ENCODE data around the gene S100PBP.
A peak's percentile ranks its signal among the peaks of the same experiment; 100 is the strongest.

Gene S100PBP

GRCh38 chr1:32865639-32866405 is 48.4 kb downstream of the S100PBP start:
- Histone ChIP-seq H3K4me3 (ENCODE audit: low read depth, low read length) (no peak overlapping the region), H3K27ac (ENCODE audit: low read depth, low read length) (no peak overlapping the region), H3K27me3 (ENCODE audit: control insufficient read depth, insufficient read depth, low read length) (peaks cover 13% of the 10 kb centered on the region), H3K36me3 (ENCODE audit: control insufficient read depth, insufficient read depth, low read length) (peaks cover 28% of the 10 kb centered on the region), H3K9ac (ENCODE audit: low read length) (no peak overlapping the region), H3K4me1 (ENCODE audit: control insufficient read depth, insufficient read depth, low read length) (peaks cover 8% of the 10 kb centered on the region), H3K9me3 (ENCODE audit: control insufficient read depth, insufficient read depth, low read depth, low read length) (no peaks in the 10 kb centered on the region)

DNA sequence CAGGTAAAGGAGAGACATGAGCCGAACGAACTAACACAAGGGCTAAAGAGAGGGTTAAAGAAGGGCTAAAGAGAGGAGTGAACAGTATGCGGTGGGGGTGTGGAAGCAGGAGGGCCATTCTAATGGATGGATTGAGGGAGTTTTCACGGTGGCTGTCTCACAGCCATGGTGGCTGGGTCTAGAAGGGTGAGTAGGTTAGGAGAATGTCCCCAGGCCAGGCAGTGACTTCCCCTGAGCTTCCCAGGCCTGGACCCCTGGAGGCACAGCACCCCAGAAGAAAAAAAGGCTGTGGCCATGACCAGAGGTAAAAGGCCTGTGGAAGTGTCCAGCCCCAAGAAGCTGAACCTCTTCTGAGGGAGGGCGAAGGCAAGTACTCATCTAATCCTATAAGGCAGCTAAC is 49.7 kb downstream of the S100PBP start:
- peaks cover 21% of the 10 kb centered on the region for H3K36me3 ChIP-seq (ENCODE audit: control insufficient read depth, insufficient read depth, low read length)
- H3K9ac ChIP-seq (ENCODE audit: low read length) = no peak overlapping the region
- no peaks in the 10 kb centered on the region for H3K9me3 ChIP-seq (ENCODE audit: control insufficient read depth, insufficient read depth, low read depth, low read length)
- no peak overlapping the region for H3K4me3 ChIP-seq (ENCODE audit: low read depth, low read length)
- H3K27ac ChIP-seq (ENCODE audit: low read depth, low read length) = no peak overlapping the region
- H3K27me3 ChIP-seq (ENCODE audit: control insufficient read depth, insufficient read depth, low read length) = peaks cover 26% of the 10 kb centered on the region
- peaks cover 20% of the 10 kb centered on the region for H3K4me1 ChIP-seq (ENCODE audit: control insufficient read depth, insufficient read depth, low read length)

DNA sequence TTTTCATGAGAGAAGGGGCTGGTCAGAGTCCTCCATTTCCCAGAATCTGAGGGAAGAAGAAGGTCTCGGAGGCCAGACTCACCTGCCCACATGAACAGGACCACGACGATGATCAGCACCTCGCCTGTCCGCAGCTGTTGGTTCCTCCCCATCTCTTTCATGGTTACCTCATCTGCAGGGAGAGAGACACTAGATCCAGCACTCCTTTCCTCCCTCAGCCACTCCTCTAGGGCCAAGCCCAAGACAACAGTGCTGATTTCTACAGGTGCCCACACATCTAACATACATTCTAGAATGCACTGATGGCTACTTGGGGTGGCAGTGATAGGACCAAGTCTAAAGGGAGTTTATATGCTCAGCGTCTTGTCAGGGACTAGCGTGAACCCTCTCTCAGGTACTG is 50.2 kb downstream of the S100PBP start:
- peaks cover 28% of the 10 kb centered on the region for H3K27me3 ChIP-seq (ENCODE audit: control insufficient read depth, insufficient read depth, low read length)

GRCh38 chr1:32868085-32868484 is 50.6 kb downstream of the S100PBP start:
- Histone ChIP-seq H3K9ac (ENCODE audit: low read length) (no peak overlapping the region), H3K27me3 (ENCODE audit: control insufficient read depth, insufficient read depth, low read length) (peaks cover 28% of the 10 kb centered on the region), H3K4me3 (ENCODE audit: low read depth, low read length) (no peak overlapping the region), H3K9me3 (ENCODE audit: control insufficient read depth, insufficient read depth, low read depth, low read length) (no peaks in the 10 kb centered on the region), H3K4me1 (ENCODE audit: control insufficient read depth, insufficient read depth, low read length) (peaks cover 23% of the 10 kb centered on the region), H3K27ac (ENCODE audit: low read depth, low read length) (no peak overlapping the region), H3K36me3 (ENCODE audit: control insufficient read depth, insufficient read depth, low read length) (peaks cover 12% of the 10 kb centered on the region)

More for the DNA sequence above, 50.2 kb downstream of the S100PBP start:
- peaks cover 21% of the 10 kb centered on the region for H3K4me1 ChIP-seq (ENCODE audit: control insufficient read depth, insufficient read depth, low read length)
- H3K9ac ChIP-seq (ENCODE audit: low read length) = no peak overlapping the region
- no peaks in the 10 kb centered on the region for H3K9me3 ChIP-seq (ENCODE audit: control insufficient read depth, insufficient read depth, low read depth, low read length)
- H3K36me3 ChIP-seq (ENCODE audit: control insufficient read depth, insufficient read depth, low read length) = peaks cover 16% of the 10 kb centered on the region
- H3K27ac ChIP-seq (ENCODE audit: low read depth, low read length) = no peak overlapping the region
- H3K4me3 ChIP-seq (ENCODE audit: low read depth, low read length) = no peak overlapping the region

DNA sequence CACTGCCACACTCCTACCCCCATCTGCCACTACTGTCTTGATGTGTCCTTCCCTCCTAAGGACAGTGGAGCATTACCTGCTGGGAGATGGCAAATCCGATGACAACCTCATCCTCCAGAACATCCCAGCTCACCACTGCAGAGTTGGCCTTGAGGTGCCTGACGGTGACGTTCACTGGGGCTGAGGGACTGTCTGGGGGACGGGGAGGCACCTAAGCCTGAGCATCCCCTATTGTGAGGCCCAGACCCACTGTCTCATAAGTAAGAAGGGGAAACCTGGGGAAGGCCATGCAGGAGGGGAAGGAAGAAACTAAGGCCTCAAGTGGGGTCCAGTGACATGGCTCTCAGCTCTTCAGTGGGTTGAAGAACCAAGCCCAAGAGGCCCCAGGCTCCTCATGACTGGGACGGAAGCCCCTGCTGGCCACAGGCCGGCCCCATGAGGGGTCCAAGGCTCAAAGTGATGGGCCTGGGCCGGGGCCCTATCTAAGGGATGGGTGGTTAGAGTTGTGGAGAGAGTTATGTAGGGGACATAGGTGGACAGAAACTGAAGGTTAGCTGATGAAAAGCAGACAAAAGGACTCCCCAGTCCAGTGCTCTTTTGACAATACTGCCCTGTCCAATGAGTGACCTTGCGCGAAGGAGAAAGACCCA is 51.5 kb downstream of the S100PBP start:
- Histone ChIP-seq H3K4me3 (ENCODE audit: low read depth, low read length) (no peak overlapping the region), H3K9me3 (ENCODE audit: control insufficient read depth, insufficient read depth, low read depth, low read length) (no peaks in the 10 kb centered on the region), H3K4me1 (ENCODE audit: control insufficient read depth, insufficient read depth, low read length) (peaks cover 23% of the 10 kb centered on the region), H3K36me3 (ENCODE audit: control insufficient read depth, insufficient read depth, low read length) (peaks cover 6% of the 10 kb centered on the region), H3K27me3 (ENCODE audit: control insufficient read depth, insufficient read depth, low read length) (peaks cover 28% of the 10 kb centered on the region), H3K27ac (ENCODE audit: low read depth, low read length) (no peak overlapping the region), H3K9ac (ENCODE audit: low read length) (no peak overlapping the region)

GRCh38 chr1:32869923-32870614 is 52.6 kb downstream of the S100PBP start:
- peaks cover 23% of the 10 kb centered on the region for H3K4me1 ChIP-seq (ENCODE audit: control insufficient read depth, insufficient read depth, low read length)
- peaks cover 28% of the 10 kb centered on the region for H3K27me3 ChIP-seq (ENCODE audit: control insufficient read depth, insufficient read depth, low read length)
- H3K36me3 ChIP-seq (ENCODE audit: control insufficient read depth, insufficient read depth, low read length) = no peaks in the 10 kb centered on the region
- H3K9ac ChIP-seq (ENCODE audit: low read length) = peak overlapping the region; percentile 61
- H3K4me3 ChIP-seq (ENCODE audit: low read depth, low read length) = peak overlapping the region; percentile 59
- no peaks in the 10 kb centered on the region for H3K9me3 ChIP-seq (ENCODE audit: control insufficient read depth, insufficient read depth, low read depth, low read length)
- H3K27ac ChIP-seq (ENCODE audit: low read depth, low read length) = no peak overlapping the region

GRCh38 chr1:32870615-32871363 is 53.3 kb downstream of the S100PBP start, which contains the start of gene FNDC5:
TSS of gene FNDC5 (minus strand) at chr1:32870912.
- no peaks in the 10 kb centered on the region for H3K36me3 ChIP-seq (ENCODE audit: control insufficient read depth, insufficient read depth, low read length)
- H3K27me3 ChIP-seq (ENCODE audit: control insufficient read depth, insufficient read depth, low read length) = peaks cover 28% of the 10 kb centered on the region
- peak within 1 kb of the TSS; percentile 63 for H3K4me3 ChIP-seq (ENCODE audit: low read depth, low read length)
- H3K27ac ChIP-seq (ENCODE audit: low read depth, low read length) = no peak within 1 kb of the TSS
- H3K9me3 ChIP-seq (ENCODE audit: control insufficient read depth, insufficient read depth, low read depth, low read length) = no peaks in the 10 kb centered on the region
- peaks cover 28% of the 10 kb centered on the region for H3K4me1 ChIP-seq (ENCODE audit: control insufficient read depth, insufficient read depth, low read length)
- H3K9ac ChIP-seq (ENCODE audit: low read length) = peak within 1 kb of the TSS; percentile 61

DNA sequence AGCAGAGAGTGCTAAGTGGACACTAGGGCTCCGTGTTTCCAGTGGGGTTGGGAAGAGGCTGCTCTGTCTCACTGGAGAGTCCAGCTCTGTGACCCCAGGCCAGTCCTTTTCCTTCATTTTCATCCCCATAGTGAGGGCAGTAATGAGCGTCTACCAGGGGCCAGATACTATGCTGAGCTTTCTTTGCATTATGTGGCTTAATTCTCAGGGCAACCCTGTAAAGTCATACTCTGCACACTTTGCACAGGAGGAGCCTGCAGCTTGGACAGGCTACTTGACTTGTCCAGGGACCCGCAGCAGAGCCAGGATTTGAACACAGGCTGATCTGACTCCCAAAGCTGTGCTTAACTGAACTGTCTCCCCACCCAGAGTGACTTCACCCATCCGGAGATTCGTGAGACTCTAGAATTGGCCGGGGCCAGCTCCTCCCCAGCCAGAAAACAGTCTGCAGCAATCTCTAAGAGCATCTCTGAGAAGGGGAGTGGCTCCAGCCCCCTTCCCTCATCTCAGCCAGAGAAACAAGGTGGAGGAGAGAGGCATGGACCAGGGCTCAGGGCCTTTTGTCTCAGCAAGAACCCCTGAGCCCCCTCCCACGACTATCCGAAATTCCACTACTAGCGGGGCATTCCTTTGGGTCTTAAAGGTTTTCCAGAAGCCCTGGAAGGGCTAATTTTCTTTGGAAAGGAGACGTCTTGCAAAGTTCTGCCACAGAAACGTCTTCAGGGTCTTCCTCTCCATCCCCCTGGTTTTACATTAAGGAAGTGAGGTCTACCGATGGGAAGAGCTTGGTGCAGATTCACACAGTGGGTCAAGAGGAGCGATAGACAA is 54.1 kb downstream of the S100PBP start:
- peak overlapping the region; percentile 63 for H3K4me3 ChIP-seq (ENCODE audit: low read depth, low read length)
- H3K4me1 ChIP-seq (ENCODE audit: control insufficient read depth, insufficient read depth, low read length) = peaks cover 34% of the 10 kb centered on the region
- H3K27me3 ChIP-seq (ENCODE audit: control insufficient read depth, insufficient read depth, low read length) = peaks cover 28% of the 10 kb centered on the region
- H3K9ac ChIP-seq (ENCODE audit: low read length) = peak overlapping the region; percentile 13
- H3K36me3 ChIP-seq (ENCODE audit: control insufficient read depth, insufficient read depth, low read length) = no peaks in the 10 kb centered on the region
- no peak overlapping the region for H3K27ac ChIP-seq (ENCODE audit: low read depth, low read length)
- no peaks in the 10 kb centered on the region for H3K9me3 ChIP-seq (ENCODE audit: control insufficient read depth, insufficient read depth, low read depth, low read length)

DNA sequence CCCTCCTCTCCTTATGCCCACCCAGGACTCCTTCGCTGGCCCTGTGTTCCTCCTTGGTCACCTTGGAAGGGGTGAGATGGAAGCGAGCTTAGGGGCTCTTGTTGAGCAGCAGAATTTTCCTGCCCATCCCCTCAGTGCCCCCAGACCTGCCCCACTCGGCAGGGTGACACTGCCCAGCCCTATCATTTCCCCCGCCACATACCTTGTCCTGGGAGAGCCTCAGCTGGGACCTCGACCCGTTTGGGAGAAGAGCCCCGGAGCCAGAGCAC is 54.7 kb downstream of the S100PBP start:
- Histone ChIP-seq H3K4me1 (ENCODE audit: control insufficient read depth, insufficient read depth, low read length) (peaks cover 38% of the 10 kb centered on the region), H3K9me3 (ENCODE audit: control insufficient read depth, insufficient read depth, low read depth, low read length) (no peaks in the 10 kb centered on the region), H3K4me3 (ENCODE audit: low read depth, low read length) (peak overlapping the region; percentile 20; the same call in 1 of the 2 replicates), H3K9ac (ENCODE audit: low read length) (no peak overlapping the region), H3K36me3 (ENCODE audit: control insufficient read depth, insufficient read depth, low read length) (no peaks in the 10 kb centered on the region), H3K27me3 (ENCODE audit: control insufficient read depth, insufficient read depth, low read length) (peaks cover 28% of the 10 kb centered on the region), H3K27ac (ENCODE audit: low read depth, low read length) (no peak overlapping the region)

DNA sequence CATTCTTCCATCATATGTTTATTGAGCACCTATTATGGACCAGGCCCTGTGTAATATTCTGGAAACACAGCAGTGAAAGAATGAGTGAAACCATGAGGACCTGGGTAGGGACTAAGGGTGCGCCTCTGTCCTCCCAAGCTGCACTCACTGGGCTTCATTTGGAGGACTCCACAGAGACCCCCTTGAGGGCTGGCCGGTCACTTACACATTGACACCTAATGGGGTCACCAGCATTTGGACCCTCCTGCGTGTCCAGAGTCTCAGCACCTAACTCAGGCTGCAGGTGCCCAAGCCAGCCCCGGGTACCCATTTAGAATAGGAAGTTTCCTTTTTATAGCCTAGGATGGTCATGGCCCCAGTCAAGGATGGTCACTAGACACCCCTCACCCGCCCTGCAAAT is 56.0 kb downstream of the S100PBP start:
- H3K27ac ChIP-seq (ENCODE audit: low read depth, low read length) = no peak overlapping the region

More for the DNA sequence above, 56.0 kb downstream of the S100PBP start:
- peaks cover 28% of the 10 kb centered on the region for H3K27me3 ChIP-seq (ENCODE audit: control insufficient read depth, insufficient read depth, low read length)
- H3K4me3 ChIP-seq (ENCODE audit: low read depth, low read length) = no peak overlapping the region
- no peak overlapping the region for H3K9ac ChIP-seq (ENCODE audit: low read length)
- H3K4me1 ChIP-seq (ENCODE audit: control insufficient read depth, insufficient read depth, low read length) = peaks cover 38% of the 10 kb centered on the region
- no peaks in the 10 kb centered on the region for H3K9me3 ChIP-seq (ENCODE audit: control insufficient read depth, insufficient read depth, low read depth, low read length)
- H3K36me3 ChIP-seq (ENCODE audit: control insufficient read depth, insufficient read depth, low read length) = no peaks in the 10 kb centered on the region
